ENCODE results near the gene ALOX5. TPM values are rescaled to one million over a fixed set of nuclear protein-coding genes. Genes with fewer than 3 reads are reported as not detected.

The ALOX5 gene
- total and polyA plus RNA-seq, 2 of the 4 experiments (the other 2 are of a cell fraction): not detected

DNA sequence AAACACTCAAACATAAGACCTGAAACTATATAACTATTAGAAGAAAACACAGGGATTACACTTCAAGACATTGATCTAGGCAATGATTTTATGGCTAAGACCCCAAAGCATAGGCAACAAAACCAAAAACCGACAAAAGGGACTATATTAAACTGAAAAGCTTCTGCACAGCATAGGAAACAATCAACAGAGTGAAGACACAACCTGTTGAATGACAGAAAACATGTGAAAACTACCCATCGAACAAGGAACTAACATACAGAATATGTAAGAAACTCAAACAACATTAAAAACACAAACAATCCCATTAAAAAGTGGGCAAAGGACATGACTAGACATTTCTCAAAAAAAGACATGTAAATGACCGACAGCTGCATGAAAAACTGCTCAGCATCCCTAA is 109.0 kb downstream of the ALOX5 start:
- no peak overlapping the region for H2AFZ ChIP-seq (replicated peaks; ENCODE audit: low read length, poor library complexity)
- no peak for DNase-seq
- no peaks in the 10 kb centered on the region for H3K4me1 ChIP-seq (ENCODE audit: control insufficient read depth, insufficient read depth, low read length)
- H3K9me3 ChIP-seq (ENCODE audit: control insufficient read depth, insufficient read depth, low read length): no peaks in the 10 kb centered on the region
- H3K4me2 ChIP-seq (ENCODE audit: low read depth, low read length): no peak overlapping the region
- H3K79me1 ChIP-seq (ENCODE audit: low read depth in 1 of 2, low read length in 2 of 2): no peaks in the 10 kb centered on the region
- ATAC-seq (ENCODE audit: low read depth): no peak
- H3K27me3 ChIP-seq (ENCODE audit: control insufficient read depth, insufficient read depth, low read length): no peaks in the 10 kb centered on the region
- no peak overlapping the region for H2BK20ac ChIP-seq (ENCODE audit: low read depth, low read length)
- no peak overlapping the region for H3K27ac ChIP-seq (ENCODE audit: insufficient read depth, low read length)
- no peaks in the 10 kb centered on the region for H3K36me3 ChIP-seq (ENCODE audit: control insufficient read depth, insufficient read depth, low read length)
- peaks cover 2% of the 10 kb centered on the region; the same call in 1 of the 2 replicates for H3K9me1 ChIP-seq (ENCODE audit: insufficient read depth, low read length)
- H4K5ac ChIP-seq (ENCODE audit: low read depth, low read length): no peak overlapping the region
- H2AK5ac ChIP-seq (ENCODE audit: low read depth, low read length): no peak overlapping the region
- H3K23ac ChIP-seq (ENCODE audit: low read depth, low read length): no peak overlapping the region
- BruUV-seq (replicated peaks): no TSS peak
- no peak overlapping the region for H2AK9ac ChIP-seq (replicated peaks; ENCODE audit: low read depth, low read length, poor library complexity)
- no peak overlapping the region for H2BK15ac ChIP-seq (ENCODE audit: low read depth, low read length)
- H3K56ac ChIP-seq (ENCODE audit: extremely low read depth, insufficient read depth, low read length): no peak overlapping the region
- H3K14ac ChIP-seq (replicated peaks; ENCODE audit: low read depth, low read length): no peak overlapping the region
- H3K4ac ChIP-seq (ENCODE audit: low read depth, low read length): no peak overlapping the region
- POLR2A ChIA-PET (ENCODE audit: unreplicated experiment): no interaction called here
- H2BK120ac ChIP-seq (ENCODE audit: low read depth, low read length): no peak overlapping the region
- in situ Hi-C loops (cut with MboI; ENCODE audit: low sequenced_read_pairs) (no loop called here), intact Hi-C loops (cut with micrococcal nuclease) (no loop called here), dilution Hi-C loops (cut with HindIII; ENCODE audit: low sequenced_read_pairs, unreplicated experiment) (no loop called here)
- no peak overlapping the region for H4K91ac ChIP-seq (ENCODE audit: insufficient read depth, low read depth, low read length)
- H3K4me3 ChIP-seq (ENCODE audit: insufficient read depth, low read depth, low read length): no peak overlapping the region
- H3K9ac ChIP-seq (ENCODE audit: low read depth, low read length): no peak overlapping the region
- WGBS, 2 experiments (ENCODE audit: extremely low coverage in 2 of 2, insufficient read length in 1 of 2): no CpG with 5 or more reads among the region's 3 CpGs
- CTCF ChIA-PET: interaction anchor here (0.6 kb wide), 1 partner anchor 504 kb away, joined by 3 read pairs; the partner anchor contains the start of gene DEPP1
- no peak for TF ChIP-seq MAFK (IDR thresholded peaks at IDR 0.05; ENCODE audit: low read depth, low read length)
- TF ChIP-seq FOS (IDR thresholded peaks at IDR 0.05; ENCODE audit: low read depth, low read length): no peak
- TF ChIP-seq CHD1 (IDR thresholded peaks at IDR 0.05; ENCODE audit: low read depth, low read length): no peak
- TF ChIP-seq RCOR1 (IDR thresholded peaks at IDR 0.05; ENCODE audit: insufficient replicate concordance, low read length): no peak
- TF ChIP-seq MXI1 (IDR thresholded peaks at IDR 0.05; ENCODE audit: borderline replicate concordance, low read depth, low read length): no peak
- no peak for TF ChIP-seq NFE2L2 (IDR thresholded peaks at IDR 0.05; ENCODE audit: low read depth, low read length)
- TF ChIP-seq, protein P1, sequence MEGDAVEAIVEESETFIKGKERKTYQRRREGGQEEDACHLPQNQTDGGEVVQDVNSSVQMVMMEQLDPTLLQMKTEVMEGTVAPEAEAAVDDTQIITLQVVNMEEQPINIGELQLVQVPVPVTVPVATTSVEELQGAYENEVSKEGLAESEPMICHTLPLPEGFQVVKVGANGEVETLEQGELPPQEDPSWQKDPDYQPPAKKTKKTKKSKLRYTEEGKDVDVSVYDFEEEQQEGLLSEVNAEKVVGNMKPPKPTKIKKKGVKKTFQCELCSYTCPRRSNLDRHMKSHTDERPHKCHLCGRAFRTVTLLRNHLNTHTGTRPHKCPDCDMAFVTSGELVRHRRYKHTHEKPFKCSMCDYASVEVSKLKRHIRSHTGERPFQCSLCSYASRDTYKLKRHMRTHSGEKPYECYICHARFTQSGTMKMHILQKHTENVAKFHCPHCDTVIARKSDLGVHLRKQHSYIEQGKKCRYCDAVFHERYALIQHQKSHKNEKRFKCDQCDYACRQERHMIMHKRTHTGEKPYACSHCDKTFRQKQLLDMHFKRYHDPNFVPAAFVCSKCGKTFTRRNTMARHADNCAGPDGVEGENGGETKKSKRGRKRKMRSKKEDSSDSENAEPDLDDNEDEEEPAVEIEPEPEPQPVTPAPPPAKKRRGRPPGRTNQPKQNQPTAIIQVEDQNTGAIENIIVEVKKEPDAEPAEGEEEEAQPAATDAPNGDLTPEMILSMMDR (conservative IDR thresholded peaks at IDR 0.05; ENCODE audit: low read depth, low read length): no peak
- no peak for TF ChIP-seq MAZ (IDR thresholded peaks at IDR 0.05; ENCODE audit: borderline replicate concordance, low read depth, low read length)
- no peak overlapping the region for H2BK5ac ChIP-seq (ENCODE audit: low read depth, low read length, poor library complexity, severe bottlenecking)
- no peak overlapping the region for H4K8ac ChIP-seq (ENCODE audit: low read depth in 2 of 2, low read length in 2 of 2)
- H4K20me1 ChIP-seq (ENCODE audit: insufficient read depth, low read length): no peaks in the 10 kb centered on the region
- no peak overlapping the region for H3K18ac ChIP-seq (ENCODE audit: low read depth, low read length)

Data from IMR-90 (cell line).